ENCODE data around the gene DDN. TPM values are rescaled to one million over a fixed set of nuclear protein-coding genes. Genes with fewer than 3 reads are reported as not detected.

DDN gene
- total RNA-seq, 4 donors from 2014 or later, result 0.19 to 0.40 (median 0.26) TPM

DNA sequence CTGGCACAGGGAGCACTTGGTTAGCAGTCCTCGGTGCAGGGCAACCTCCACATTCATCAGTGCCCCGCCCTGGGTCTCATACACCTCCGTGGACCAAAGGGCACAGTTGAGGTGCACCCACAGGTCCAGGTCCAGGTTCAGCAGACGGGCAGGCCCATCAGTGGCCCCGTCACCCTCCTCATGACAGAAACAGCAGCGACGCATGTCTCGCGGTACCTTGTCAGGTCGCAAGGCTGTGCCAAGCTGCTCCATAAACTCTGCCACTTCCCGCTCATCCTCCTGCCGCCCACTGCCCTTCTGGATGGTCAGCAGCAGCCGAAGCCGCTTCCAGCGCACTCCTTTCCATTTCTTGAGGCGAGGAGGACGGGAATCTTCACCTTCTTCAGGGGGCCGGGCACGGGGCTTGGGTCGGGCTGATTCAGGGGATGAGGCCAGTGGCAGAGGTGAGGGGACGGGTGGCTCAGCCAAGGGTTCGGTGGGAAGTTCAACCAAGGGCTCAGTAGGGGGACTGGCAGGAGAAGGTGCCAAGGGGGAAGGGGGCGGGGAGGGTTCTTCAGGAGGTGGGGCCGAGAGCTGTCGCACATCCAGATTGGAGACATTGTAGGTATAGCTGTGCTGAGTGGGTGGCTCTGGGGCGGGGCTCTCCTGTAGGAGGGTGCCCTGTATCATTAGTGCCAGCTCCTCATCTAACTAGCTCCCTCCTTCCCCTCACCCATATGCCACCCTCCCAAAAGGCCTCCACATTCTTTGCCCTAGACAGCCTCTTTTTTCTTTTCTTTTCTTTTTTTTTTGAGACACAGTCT, 27.7 kb upstream of the DDN start:
- intact Hi-C loops (cut with DNase I), result no loop called here
- no peak for DNase-seq
- Histone ChIP-seq H3K4me3 (no peak overlapping the region), H3K36me3 (peaks cover 62 to 100% (median 77%) of the 10 kb centered on the region in 3 donors), H3K4me1 (no peaks in the 10 kb centered on the region), H3K27ac (no peak overlapping the region), H3K27me3 (no peaks in the 10 kb centered on the region), H3K9me3 (no peaks in the 10 kb centered on the region)
- WGBS, 2 donors, result 89 to 96% methylated on average over 4 to 10 of the region's 26 CpGs
- TF ChIP-seq POLR2A (IDR thresholded peaks at IDR 0.05), result no peak
- TF ChIP-seq, protein P1, sequence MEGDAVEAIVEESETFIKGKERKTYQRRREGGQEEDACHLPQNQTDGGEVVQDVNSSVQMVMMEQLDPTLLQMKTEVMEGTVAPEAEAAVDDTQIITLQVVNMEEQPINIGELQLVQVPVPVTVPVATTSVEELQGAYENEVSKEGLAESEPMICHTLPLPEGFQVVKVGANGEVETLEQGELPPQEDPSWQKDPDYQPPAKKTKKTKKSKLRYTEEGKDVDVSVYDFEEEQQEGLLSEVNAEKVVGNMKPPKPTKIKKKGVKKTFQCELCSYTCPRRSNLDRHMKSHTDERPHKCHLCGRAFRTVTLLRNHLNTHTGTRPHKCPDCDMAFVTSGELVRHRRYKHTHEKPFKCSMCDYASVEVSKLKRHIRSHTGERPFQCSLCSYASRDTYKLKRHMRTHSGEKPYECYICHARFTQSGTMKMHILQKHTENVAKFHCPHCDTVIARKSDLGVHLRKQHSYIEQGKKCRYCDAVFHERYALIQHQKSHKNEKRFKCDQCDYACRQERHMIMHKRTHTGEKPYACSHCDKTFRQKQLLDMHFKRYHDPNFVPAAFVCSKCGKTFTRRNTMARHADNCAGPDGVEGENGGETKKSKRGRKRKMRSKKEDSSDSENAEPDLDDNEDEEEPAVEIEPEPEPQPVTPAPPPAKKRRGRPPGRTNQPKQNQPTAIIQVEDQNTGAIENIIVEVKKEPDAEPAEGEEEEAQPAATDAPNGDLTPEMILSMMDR (IDR thresholded peaks at IDR 0.05), result no peak

DNA sequence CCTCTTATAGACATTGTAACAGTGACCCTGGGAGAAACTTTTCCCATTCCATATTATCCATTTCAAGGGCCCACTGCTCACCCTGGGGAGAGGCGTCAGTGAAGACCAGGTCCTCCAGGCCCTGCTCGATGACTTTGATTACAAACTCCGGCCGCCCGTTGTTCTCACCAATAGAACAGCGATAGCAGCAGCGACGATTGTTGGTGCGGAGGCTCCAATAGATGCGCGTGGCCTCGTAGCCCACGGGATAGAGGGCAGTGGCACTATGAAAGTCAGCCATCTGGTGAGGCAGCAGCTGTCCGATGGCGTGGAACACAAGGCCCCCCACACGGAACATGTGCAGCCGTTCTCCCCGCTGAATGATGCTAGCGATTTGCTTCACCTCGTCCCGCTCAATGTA, 26.9 kb upstream of the DDN start:
- Histone ChIP-seq H3K27ac (no peak overlapping the region), H3K9me3 (no peaks in the 10 kb centered on the region), H3K36me3 (peaks cover 61 to 100% (median 76%) of the 10 kb centered on the region in 3 donors), H3K27me3 (no peaks in the 10 kb centered on the region), H3K4me3 (no peak overlapping the region), H3K4me1 (no peaks in the 10 kb centered on the region)
- intact Hi-C loops (cut with DNase I), result no loop called here
- WGBS, 2 donors, result 92 to 93% methylated on average over 13 to 15 of the region's 21 CpGs
- DNase-seq, result no peak
- TF ChIP-seq POLR2A (IDR thresholded peaks at IDR 0.05), result no peak
- TF ChIP-seq, protein P1 (IDR thresholded peaks at IDR 0.05), result no peak

DNA sequence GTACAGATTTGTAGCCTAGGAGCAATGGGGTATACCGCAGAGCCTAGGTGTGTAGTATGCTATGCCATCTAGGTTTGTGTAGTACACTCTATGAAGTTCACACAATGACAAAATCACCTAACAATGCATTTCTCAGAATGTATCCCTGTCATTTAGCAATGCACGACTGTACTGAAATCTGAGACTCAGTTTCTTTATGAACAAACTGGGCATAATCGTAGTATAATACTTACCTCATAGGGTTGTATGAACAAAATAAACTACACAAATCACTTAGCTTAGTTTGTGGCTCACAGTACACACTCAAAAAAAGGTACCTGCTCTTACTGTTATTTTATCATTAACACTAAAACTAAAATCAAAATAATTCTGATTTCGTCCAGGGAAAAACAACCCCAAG, 26.3 kb upstream of the DDN start:
- no peak for DNase-seq

DNA sequence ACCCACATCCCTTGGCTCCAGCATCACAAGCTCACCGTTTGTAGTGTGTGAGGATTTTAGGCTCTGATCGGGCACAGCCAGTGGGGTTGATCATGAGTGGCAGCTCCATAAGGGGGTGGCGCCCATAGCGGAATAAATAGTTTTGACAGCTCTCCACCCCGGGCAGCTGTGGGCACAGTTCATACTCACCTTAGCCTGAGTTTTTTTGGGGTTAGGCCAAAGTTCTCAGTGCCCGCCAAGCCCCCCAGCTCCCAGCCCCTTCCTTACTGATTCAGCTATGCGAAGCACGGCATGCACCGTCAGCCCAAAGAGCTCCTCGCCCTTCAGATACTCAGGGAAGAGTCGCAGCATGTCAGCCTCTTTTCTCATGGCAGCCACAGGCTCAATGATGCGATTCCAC, 25.4 kb upstream of the DDN start:
- DNase-seq, result no peak

More for the DNA sequence above, 26.3 kb upstream of the DDN start:
- peaks cover 54 to 100% (median 71%) of the 10 kb centered on the region in 3 donors for H3K36me3 ChIP-seq
- no peak overlapping the region for H3K27ac ChIP-seq
- H3K4me3 ChIP-seq, result no peak overlapping the region
- TF ChIP-seq POLR2A (IDR thresholded peaks at IDR 0.05), result no peak
- TF ChIP-seq, protein P1 (IDR thresholded peaks at IDR 0.05), result no peak
- H3K4me1 ChIP-seq, result no peaks in the 10 kb centered on the region
- H3K27me3 ChIP-seq, result no peaks in the 10 kb centered on the region
- no peaks in the 10 kb centered on the region for H3K9me3 ChIP-seq
- intact Hi-C loops (cut with DNase I), result no loop called here
- 90 to 94% methylated on average over 4 of the region's 4 CpGs for WGBS, 2 donors

DNA sequence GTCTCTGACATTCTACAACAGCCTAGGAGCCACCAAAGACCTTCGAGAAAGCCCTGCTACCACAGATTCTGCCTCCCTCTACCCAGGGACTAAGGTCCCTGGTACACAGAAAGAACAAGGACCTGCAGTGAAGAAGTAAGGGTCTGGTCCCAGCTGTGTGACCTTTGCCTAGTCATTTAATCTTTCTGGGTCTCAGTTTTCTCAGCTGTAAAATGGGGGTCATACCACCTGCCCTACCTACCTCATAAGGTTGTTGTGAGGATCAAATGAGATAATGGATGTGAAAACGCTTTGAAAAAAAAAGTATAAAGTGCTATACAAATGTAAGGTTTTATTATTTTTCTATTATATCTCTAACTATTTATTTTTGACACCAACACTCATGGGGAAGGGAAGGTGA, 24.6 kb upstream of the DDN start:
- H3K4me3 ChIP-seq, result no peak overlapping the region
- 94 to 100% methylated on average over 1 to 2 of the region's 2 CpGs for WGBS, 2 donors
- DNase-seq, result no peak
- TF ChIP-seq POLR2A (IDR thresholded peaks at IDR 0.05), result no peak
- TF ChIP-seq, protein P1 (IDR thresholded peaks at IDR 0.05), result no peak
- intact Hi-C loops (cut with DNase I), result no loop called here
- H3K4me1 ChIP-seq, result peaks cover 0 to 11% (median 8%) of the 10 kb centered on the region in 3 donors
- H3K9me3 ChIP-seq, result no peaks in the 10 kb centered on the region
- H3K27ac ChIP-seq, result no peak overlapping the region
- no peaks in the 10 kb centered on the region for H3K27me3 ChIP-seq
- H3K36me3 ChIP-seq, result peaks cover 48 to 89% (median 64%) of the 10 kb centered on the region in 3 donors

More for the DNA sequence above, 25.4 kb upstream of the DDN start:
- WGBS, 2 donors, result 70 to 82% methylated on average over 4 to 11 of the region's 12 CpGs
- Histone ChIP-seq H3K36me3 (peaks cover 54 to 96% (median 71%) of the 10 kb centered on the region in 3 donors), H3K4me3 (no peak overlapping the region), H3K27me3 (no peaks in the 10 kb centered on the region), H3K27ac (no peak overlapping the region), H3K4me1 (peaks cover 0 to 5% (median 1%) of the 10 kb centered on the region in 3 donors), H3K9me3 (no peaks in the 10 kb centered on the region)
- no peak for TF ChIP-seq POLR2A (IDR thresholded peaks at IDR 0.05)
- TF ChIP-seq, protein P1 (IDR thresholded peaks at IDR 0.05), result no peak
- intact Hi-C loops (cut with DNase I), result no loop called here

Measured in esophagus squamous epithelium (tissue), 5 donors.